Spleen (tissue), 11 donors: ENCODE data around the gene FDXR. TPM values are rescaled to one million over a fixed set of nuclear protein-coding genes. Genes with fewer than 3 reads are reported as not detected.

ENCODE experiments used
- DNase-seq: peaks from one replicate; pipeline ENCODE4 v3.0.0-alpha.2; 2020
- H3K27ac ChIP-seq, 8 donors: fragments of 200-600 bp; sonication (generic) in 7 of 8; 1 replicate in 4 of 8; 2 replicates in 4 of 8; pipeline versions ENCODE4 v1.5.0 to v1.8.0; 2016 to 2021; ENCODE audit warnings: inconsistent platforms in 4 of 8, mild to moderate bottlenecking in 4 of 8, moderate library complexity in 1 of 8
- H3K27me3 ChIP-seq, 7 donors: fragments of 200-600 bp; sonication (generic) in 6 of 7; replicated peaks in 1 of 7; 1 replicate in 4 of 7; 2 replicates in 3 of 7; pipeline versions ENCODE4 v1.5.0 to v1.8.0; 2016 to 2021; ENCODE audit warnings: inconsistent platforms in 3 of 7, mild to moderate bottlenecking in 1 of 7
- H3K36me3 ChIP-seq, 6 donors: fragments of 200-600 bp; sonication (generic) in 5 of 6; 1 replicate in 4 of 6; 2 replicates in 2 of 6; pipeline versions ENCODE4 v1.5.0 to v1.8.0; 2016 to 2021; ENCODE audit warnings: inconsistent platforms in 2 of 6
- H3K4me1 ChIP-seq, 6 donors: fragments of 200-600 bp; sonication (generic) in 5 of 6; 1 replicate in 3 of 6; 2 replicates in 3 of 6; pipeline versions ENCODE4 v1.5.0 to v1.8.0; 2016 to 2021; ENCODE audit warnings: inconsistent platforms in 3 of 6
- H3K4me3 ChIP-seq, 8 donors: fragments of 200-600 bp; sonication (generic) in 7 of 8; 1 replicate in 4 of 8; 2 replicates in 4 of 8; pipeline versions ENCODE4 v1.5.0 to v1.8.0; 2016 to 2021; ENCODE audit warnings: inconsistent platforms in 4 of 8, mild to moderate bottlenecking in 4 of 8, moderate library complexity in 2 of 8
- H3K9me3 ChIP-seq, 8 donors: fragments of 200-600 bp; sonication (generic) in 7 of 8; 1 replicate in 4 of 8; 2 replicates in 4 of 8; pipeline versions ENCODE4 v1.5.0 to v1.8.0; 2016 to 2021; ENCODE audit warnings: inconsistent platforms in 4 of 8
- POLR2A ChIP-seq, 3 donors: fragments of 450-650 bp; IDR thresholded peaks; one replicate each; pipeline ENCODE4 v1.5.1; 2017; ENCODE audit warnings: antibody characterized with exemption in 3 of 3, mild to moderate bottlenecking in 1 of 3
- POLR2AphosphoS5 ChIP-seq, 3 donors: sonication (generic); formaldehyde crosslinking; IDR thresholded peaks; one replicate each; pipeline ENCODE4 v1.5.1; 2017; ENCODE audit warnings: antibody characterized with exemption in 3 of 3
- WGBS, 5 donors: extraction: QIAGEN DNeasy Blood & Tissue Kit in 3 of 5; methylation state at CpG; one replicate each; pipeline versions ENCODE4 v1.1.5 to v1.1.7; 2013 to 2018; 5-methylcytosine and 5-hydroxymethylcytosine counted together
- intact Hi-C: fragments of 100-400 bp; cut with DNase I; formaldehyde crosslinking; loops from one replicate; pipeline ENCODE4 v1.15.0; 2023; ENCODE audit warnings: low total_unique reads
- polyA plus RNA-seq, 3 donors: library from polyadenylated mRNA; stranded (reverse); fragments of 200-250 nt; gene quantifications; one replicate each; pipeline ENCODE4 v1.2.1, GENCODE V29; 2013
- total RNA-seq, 7 donors: library from RNA; depleted of rRNA in 3 of 7; stranded (reverse); fragments of >200 nt in 3 of 7; fragmentation: NEBNext Ultra II Directional in 4 of 7; extraction: Animal tissue kit (Norgen Biotek cat#: 25700) in 4 of 7; gene quantifications; one replicate each; pipeline versions ENCODE4 v1.1.0 to v1.2.1, GENCODE V29; 2016 to 2021
- TF ChIP-seq, protein P1 (sequence below), 11 experiments: fragments of 200-600 bp in 7 of 11; fragments of 450-650 bp in 4 of 11; sonication (generic) in 4 of 11; IDR thresholded peaks in 8 of 11; conservative IDR thresholded peaks in 3 of 11; 1 replicate in 7 of 11; 2 replicates in 4 of 11; pipeline versions ENCODE4 v1.4.0 to v1.8.0; 2016 to 2021; ENCODE audit warnings: antibody characterized with exemption in 11 of 11, inconsistent platforms in 4 of 11, mild to moderate bottlenecking in 1 of 11
- donor health status: healthy with polysubstance abuse.
- donor health status: DM: no; HTN: no; CAD: no; lungs with moderate emphysema.
- donor health status: DM: no; HTN: no; CAD: no.
- donor health status: Bipolar disorder and iron deficiency.
- donor health status: healthy.
- donor health status: DM: no; HTN: no; CAD: no.
- donor health status: DM: yes; HTN: yes; CAD: no.

Gene FDXR
- total and polyA plus RNA-seq, 10 donors, result 13.6 to 114 (median 40.9) TPM

GRCh38 chr17:74852237-74853047 is 20.4 kb downstream of the FDXR start:
- DNase-seq, result no peak
- H3K27ac ChIP-seq, result no peak overlapping the region
- peaks cover 0 to 84% (median 52%) of the 10 kb centered on the region in 7 donors for H3K27me3 ChIP-seq
- peaks cover 0 to 16% (median 11%) of the 10 kb centered on the region in 6 donors for H3K4me1 ChIP-seq
- no peaks in the 10 kb centered on the region for H3K9me3 ChIP-seq
- H3K4me3 ChIP-seq, result peak overlapping the region in 4 of 8 donors; percentile 2 to 55 (median 19)
- WGBS, 5 donors, result 4 to 12% (median 11%) methylated on average over 24 to 76 of the region's 76 CpGs
- intact Hi-C loops, result no loop called here
- no peaks in the 10 kb centered on the region for H3K36me3 ChIP-seq
- TF ChIP-seq POLR2AphosphoS5 (IDR thresholded peaks at IDR 0.05), result no peak
- TF ChIP-seq, protein P1, sequence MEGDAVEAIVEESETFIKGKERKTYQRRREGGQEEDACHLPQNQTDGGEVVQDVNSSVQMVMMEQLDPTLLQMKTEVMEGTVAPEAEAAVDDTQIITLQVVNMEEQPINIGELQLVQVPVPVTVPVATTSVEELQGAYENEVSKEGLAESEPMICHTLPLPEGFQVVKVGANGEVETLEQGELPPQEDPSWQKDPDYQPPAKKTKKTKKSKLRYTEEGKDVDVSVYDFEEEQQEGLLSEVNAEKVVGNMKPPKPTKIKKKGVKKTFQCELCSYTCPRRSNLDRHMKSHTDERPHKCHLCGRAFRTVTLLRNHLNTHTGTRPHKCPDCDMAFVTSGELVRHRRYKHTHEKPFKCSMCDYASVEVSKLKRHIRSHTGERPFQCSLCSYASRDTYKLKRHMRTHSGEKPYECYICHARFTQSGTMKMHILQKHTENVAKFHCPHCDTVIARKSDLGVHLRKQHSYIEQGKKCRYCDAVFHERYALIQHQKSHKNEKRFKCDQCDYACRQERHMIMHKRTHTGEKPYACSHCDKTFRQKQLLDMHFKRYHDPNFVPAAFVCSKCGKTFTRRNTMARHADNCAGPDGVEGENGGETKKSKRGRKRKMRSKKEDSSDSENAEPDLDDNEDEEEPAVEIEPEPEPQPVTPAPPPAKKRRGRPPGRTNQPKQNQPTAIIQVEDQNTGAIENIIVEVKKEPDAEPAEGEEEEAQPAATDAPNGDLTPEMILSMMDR (IDR thresholded peaks at IDR 0.05 in 8 of 11, conservative IDR thresholded peaks at IDR 0.05 in 3 of 11), result no peak

- Histone ChIP-seq H3K36me3 (no peaks in the 10 kb centered on the region), H3K4me1 (peaks cover 0 to 16% (median 11%) of the 10 kb centered on the region in 6 donors), H3K27ac (no peak overlapping the region), H3K27me3 (peaks cover 0 to 77% (median 52%) of the 10 kb centered on the region in 7 donors), H3K9me3 (no peaks in the 10 kb centered on the region), H3K4me3 (peak overlapping the region in 2 of 8 donors; percentile 25 to 55)
- DNase-seq, result no peak
- no peak for TF ChIP-seq POLR2AphosphoS5 (IDR thresholded peaks at IDR 0.05)
- TF ChIP-seq, protein P1 (IDR thresholded peaks at IDR 0.05 in 8 of 11, conservative IDR thresholded peaks at IDR 0.05 in 3 of 11), result no peak
- TF ChIP-seq POLR2A (IDR thresholded peaks at IDR 0.05), result no peak
- intact Hi-C loops, result no loop called here
- WGBS, 5 donors, result 64 to 79% (median 69%) methylated on average over 5 to 29 of the region's 29 CpGs
Observed at GRCh38 chr17:74851612-74852236, 21.1 kb downstream of the FDXR start.

DNA sequence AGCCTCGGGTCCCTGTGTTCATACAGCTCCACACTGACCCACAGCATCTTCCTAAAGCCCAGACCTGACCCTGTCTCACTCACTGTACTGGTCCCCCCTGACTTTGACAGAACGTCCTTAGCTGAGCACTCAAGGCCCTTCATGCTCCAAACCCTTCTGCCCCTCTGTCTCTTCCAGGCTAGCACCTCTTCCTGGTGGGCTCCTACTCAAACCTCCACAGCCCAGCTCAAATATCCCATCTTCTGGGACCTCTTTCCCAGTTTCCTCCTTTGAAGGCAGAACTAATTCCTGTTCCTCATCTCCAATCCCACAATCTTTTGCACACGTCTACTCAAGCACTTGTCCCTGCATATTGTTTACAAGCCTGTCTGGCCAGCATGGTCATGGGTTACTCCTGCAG is 21.9 kb downstream of the FDXR start:
- Histone ChIP-seq H3K4me1 (peaks cover 0 to 16% (median 11%) of the 10 kb centered on the region in 6 donors), H3K4me3 (no peak overlapping the region), H3K36me3 (no peaks in the 10 kb centered on the region), H3K9me3 (no peaks in the 10 kb centered on the region), H3K27ac (no peak overlapping the region), H3K27me3 (peaks cover 0 to 72% (median 52%) of the 10 kb centered on the region in 7 donors)
- no peak for DNase-seq
- 53 to 66% (median 63%) methylated on average over 3 of the region's 3 CpGs for WGBS, 5 donors
- TF ChIP-seq POLR2AphosphoS5 (IDR thresholded peaks at IDR 0.05) (no peak), POLR2A (IDR thresholded peaks at IDR 0.05) (no peak)
- TF ChIP-seq, protein P1 (IDR thresholded peaks at IDR 0.05 in 8 of 11, conservative IDR thresholded peaks at IDR 0.05 in 3 of 11), result no peak
- intact Hi-C loops, result no loop called here

DNA sequence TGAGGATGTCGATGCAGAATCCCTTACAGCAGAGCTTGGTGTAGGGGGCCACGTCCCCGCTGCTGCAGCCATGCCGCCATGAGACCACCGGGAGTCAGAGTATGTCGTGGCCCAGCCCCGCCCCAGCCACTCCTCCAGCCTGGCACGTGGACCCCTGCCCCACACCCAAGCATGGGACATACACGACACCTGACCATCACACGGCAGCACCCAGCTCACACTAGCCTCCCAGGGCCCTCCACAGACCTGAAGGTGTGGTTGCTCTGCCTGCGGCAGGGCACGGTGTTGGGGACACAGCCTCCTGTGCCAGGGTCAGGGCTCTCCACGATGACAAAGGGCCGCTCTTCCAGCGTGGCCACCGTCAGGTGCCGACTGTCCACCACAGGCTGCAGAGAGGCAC is 22.5 kb downstream of the FDXR start:
- no peak for TF ChIP-seq POLR2A (IDR thresholded peaks at IDR 0.05)
- TF ChIP-seq POLR2AphosphoS5 (IDR thresholded peaks at IDR 0.05), result no peak
- TF ChIP-seq, protein P1 (IDR thresholded peaks at IDR 0.05 in 8 of 11, conservative IDR thresholded peaks at IDR 0.05 in 3 of 11), result no peak
- intact Hi-C loops, result no loop called here
- H3K27ac ChIP-seq, result no peak overlapping the region
- no peaks in the 10 kb centered on the region for H3K36me3 ChIP-seq
- peaks cover 0 to 70% (median 50%) of the 10 kb centered on the region in 7 donors for H3K27me3 ChIP-seq
- H3K4me1 ChIP-seq, result peaks cover 0 to 16% (median 11%) of the 10 kb centered on the region in 6 donors
- H3K4me3 ChIP-seq, result no peak overlapping the region
- H3K9me3 ChIP-seq, result no peaks in the 10 kb centered on the region
- DNase-seq, result no peak
- WGBS, 5 donors, result 40 to 89% (median 86%) methylated on average over 2 to 17 of the region's 17 CpGs
